Rectal smooth muscle tissue (tissue), 1 donor: ENCODE data around the gene TMEM132D.

Experiments
- H3K27ac ChIP-seq: one replicate; pipeline ENCODE4 v1.7.0; 2013; ENCODE audit warnings: low read depth, low read length, inconsistent platforms
- H3K27me3 ChIP-seq: one replicate; pipeline ENCODE4 v1.7.0; 2013; ENCODE audit warnings: low read length; ENCODE audit not compliant: control insufficient read depth, insufficient read depth
- H3K36me3 ChIP-seq: one replicate; pipeline ENCODE4 v1.7.0; 2013; ENCODE audit warnings: low read length; ENCODE audit not compliant: control insufficient read depth, insufficient read depth
- H3K4me1 ChIP-seq: one replicate; pipeline ENCODE4 v1.7.0; 2013; ENCODE audit warnings: low read length; ENCODE audit not compliant: control insufficient read depth, insufficient read depth
- H3K4me3 ChIP-seq: one replicate; pipeline ENCODE4 v1.7.0; 2013; ENCODE audit warnings: low read length
- H3K9ac ChIP-seq: one replicate; pipeline ENCODE4 v1.7.0; 2013; ENCODE audit warnings: low read length

The TMEM132D gene

GRCh38 chr12:129903956-129904829 lies at the start of gene TMEM132D:
TSS of gene TMEM132D (minus strand) at chr12:129904025.
- no peak within 1 kb of the TSS for H3K9ac ChIP-seq
- H3K27me3 ChIP-seq: no peaks in the 10 kb centered on the region

GRCh38 chr12:129949651-129950050 lies 45.8 kb upstream of the TMEM132D start:
- H3K4me1 ChIP-seq: no peaks in the 10 kb centered on the region
- no peaks in the 10 kb centered on the region for H3K27me3 ChIP-seq
- no peak overlapping the region for H3K9ac ChIP-seq
- H3K27ac ChIP-seq: no peak overlapping the region
- H3K4me3 ChIP-seq: no peak overlapping the region
- H3K36me3 ChIP-seq: no peaks in the 10 kb centered on the region

More at GRCh38 chr12:129903956-129904829, at the start of gene TMEM132D:
- no peaks in the 10 kb centered on the region for H3K36me3 ChIP-seq
- no peak within 1 kb of the TSS for H3K27ac ChIP-seq
- H3K4me1 ChIP-seq: no peaks in the 10 kb centered on the region
- no peak within 1 kb of the TSS for H3K4me3 ChIP-seq

- Histone ChIP-seq H3K4me3 (no peak overlapping the region), H3K27me3 (no peaks in the 10 kb centered on the region), H3K9ac (no peak overlapping the region), H3K4me1 (no peaks in the 10 kb centered on the region), H3K36me3 (no peaks in the 10 kb centered on the region), H3K27ac (no peak overlapping the region)
These were observed 37.8 kb upstream of the TMEM132D start for GRCh38 chr12:129941618-129942017.

GRCh38 chr12:129938089-129938488 lies 34.3 kb upstream of the TMEM132D start:
- no peak overlapping the region for H3K27ac ChIP-seq
- H3K4me3 ChIP-seq: no peak overlapping the region
- no peaks in the 10 kb centered on the region for H3K36me3 ChIP-seq
- H3K4me1 ChIP-seq: no peaks in the 10 kb centered on the region
- H3K9ac ChIP-seq: no peak overlapping the region
- H3K27me3 ChIP-seq: no peaks in the 10 kb centered on the region

- no peak overlapping the region for H3K9ac ChIP-seq
- H3K4me3 ChIP-seq: no peak overlapping the region
- no peaks in the 10 kb centered on the region for H3K27me3 ChIP-seq
- H3K36me3 ChIP-seq: no peaks in the 10 kb centered on the region
- H3K4me1 ChIP-seq: no peaks in the 10 kb centered on the region
- no peak overlapping the region for H3K27ac ChIP-seq
These were observed 33.6 kb upstream of the TMEM132D start for GRCh38 chr12:129937426-129937825.

- Histone ChIP-seq H3K4me3 (no peak overlapping the region), H3K27me3 (no peaks in the 10 kb centered on the region), H3K9ac (no peak overlapping the region), H3K4me1 (no peaks in the 10 kb centered on the region), H3K36me3 (no peaks in the 10 kb centered on the region), H3K27ac (no peak overlapping the region)
These were observed 24.8 kb upstream of the TMEM132D start for GRCh38 chr12:129928643-129929042.

- no peaks in the 10 kb centered on the region for H3K4me1 ChIP-seq
- H3K27ac ChIP-seq: no peak overlapping the region
- H3K4me3 ChIP-seq: no peak overlapping the region
- H3K36me3 ChIP-seq: no peaks in the 10 kb centered on the region
- no peak overlapping the region for H3K9ac ChIP-seq
- no peaks in the 10 kb centered on the region for H3K27me3 ChIP-seq
These were observed 23.6 kb upstream of the TMEM132D start for GRCh38 chr12:129927316-129927900.

GRCh38 chr12:129911428-129912049 lies 7.7 kb upstream of the TMEM132D start:
- Histone ChIP-seq H3K27me3 (no peaks in the 10 kb centered on the region), H3K4me3 (no peak overlapping the region), H3K27ac (no peak overlapping the region)

GRCh38 chr12:129909051-129910020 lies 5.5 kb upstream of the TMEM132D start:
- H3K4me3 ChIP-seq: no peak overlapping the region
- no peaks in the 10 kb centered on the region for H3K36me3 ChIP-seq
- H3K4me1 ChIP-seq: no peaks in the 10 kb centered on the region
- H3K27ac ChIP-seq: no peak overlapping the region
- no peak overlapping the region for H3K9ac ChIP-seq
- H3K27me3 ChIP-seq: no peaks in the 10 kb centered on the region

More at GRCh38 chr12:129911428-129912049, 7.7 kb upstream of the TMEM132D start:
- H3K9ac ChIP-seq: no peak overlapping the region
- H3K36me3 ChIP-seq: no peaks in the 10 kb centered on the region
- H3K4me1 ChIP-seq: no peaks in the 10 kb centered on the region

GRCh38 chr12:129903092-129903945 lies 506 bp downstream of the TMEM132D start:
- H3K4me1 ChIP-seq: no peaks in the 10 kb centered on the region
- no peak overlapping the region for H3K27ac ChIP-seq
- no peaks in the 10 kb centered on the region for H3K27me3 ChIP-seq
- H3K4me3 ChIP-seq: no peak overlapping the region
- no peak overlapping the region for H3K9ac ChIP-seq
- H3K36me3 ChIP-seq: no peaks in the 10 kb centered on the region

GRCh38 chr12:129902371-129903091 lies 1.3 kb downstream of the TMEM132D start:
- Histone ChIP-seq H3K27me3 (no peaks in the 10 kb centered on the region), H3K4me3 (no peak overlapping the region), H3K36me3 (no peaks in the 10 kb centered on the region), H3K27ac (no peak overlapping the region), H3K4me1 (no peaks in the 10 kb centered on the region), H3K9ac (no peak overlapping the region)
